ENCODE results near the gene SEMA5B. TPM values are rescaled to one million over a fixed set of nuclear protein-coding genes. Genes with fewer than 3 reads are reported as not detected.

Gene SEMA5B
- total and polyA plus RNA-seq, 12 donors: 1.3 to 12.7 (median 7.4) TPM

GRCh38 chr3:122886946-122887345, 140.6 kb downstream of the SEMA5B start:
- ATAC-seq (no peak), DNase-seq (no peak)
- no peaks in the 10 kb centered on the region for H3K27me3 ChIP-seq
- peaks cover 0 to 10% (median 0%) of the 10 kb centered on the region in 9 donors for H3K36me3 ChIP-seq
- no peak overlapping the region for H3K27ac ChIP-seq
- intact Hi-C loops (cut with DNase I): no loop called here
- TF ChIP-seq CTCF (IDR thresholded peaks at IDR 0.05): no peak
- no peak overlapping the region for H3K4me3 ChIP-seq
- WGBS, 2 donors: 91% methylated on average over 4 of the region's 4 CpGs
- peaks cover 0 to 21% (median 13%) of the 10 kb centered on the region in 9 donors for H3K4me1 ChIP-seq
- no peaks in the 10 kb centered on the region for H3K9me3 ChIP-seq

GRCh38 chr3:122886251-122886650, 141.3 kb downstream of the SEMA5B start:
- TF ChIP-seq CTCF (IDR thresholded peaks at IDR 0.05): no peak
- peaks cover 0 to 20% (median 13%) of the 10 kb centered on the region in 9 donors for H3K4me1 ChIP-seq
- no peak overlapping the region for H3K4me3 ChIP-seq
- WGBS, 2 donors: 92 to 93% methylated on average over 4 of the region's 4 CpGs
- no peaks in the 10 kb centered on the region for H3K27me3 ChIP-seq
- no peaks in the 10 kb centered on the region for H3K9me3 ChIP-seq
- H3K27ac ChIP-seq: no peak overlapping the region
- intact Hi-C loops (cut with DNase I): no loop called here
- no peak for DNase-seq
- H3K36me3 ChIP-seq: peaks cover 0 to 17% (median 0%) of the 10 kb centered on the region in 9 donors
- no peak for ATAC-seq

GRCh38 chr3:122882361-122882947, 145.1 kb downstream of the SEMA5B start:
- ATAC-seq (no peak), DNase-seq (no peak)
- TF ChIP-seq CTCF (IDR thresholded peaks at IDR 0.05): no peak
- Histone ChIP-seq H3K4me1 (no peaks in the 10 kb centered on the region), H3K9me3 (no peaks in the 10 kb centered on the region), H3K4me3 (no peak overlapping the region), H3K36me3 (peaks cover 0 to 38% (median 10%) of the 10 kb centered on the region in 9 donors), H3K27ac (no peak overlapping the region), H3K27me3 (no peaks in the 10 kb centered on the region)
- WGBS, 2 donors: 96 to 98% methylated on average over 2 of the region's 2 CpGs
- intact Hi-C loops (cut with DNase I): no loop called here

- TF ChIP-seq CTCF (IDR thresholded peaks at IDR 0.05): no peak
- Histone ChIP-seq H3K4me1 (peaks cover 0 to 3% (median 0%) of the 10 kb centered on the region in 9 donors), H3K27ac (no peak overlapping the region), H3K36me3 (peaks cover 0 to 38% (median 10%) of the 10 kb centered on the region in 9 donors), H3K9me3 (no peaks in the 10 kb centered on the region), H3K27me3 (no peaks in the 10 kb centered on the region), H3K4me3 (no peak overlapping the region)
- 76 to 77% methylated on average over 4 of the region's 4 CpGs for WGBS, 2 donors
- ATAC-seq (no peak), DNase-seq (no peak)
- intact Hi-C loops (cut with DNase I): no loop called here
These were observed 146.9 kb downstream of the SEMA5B start for GRCh38 chr3:122880624-122881023.
